G401 (cell line): ENCODE measurements around the gene KLHL9. TPM values are rescaled to one million over a fixed set of nuclear protein-coding genes. Genes with fewer than 3 reads are reported as not detected.
"Not testable (repeated sequence)": the region's sequence is repeated elsewhere in the genome, so short reads cannot be mapped to it uniquely, and the experiment has no call there.

Experiments
- DNase-seq: peaks from one replicate; pipeline ENCODE4 v3.0.0-alpha.2; 2015; ENCODE audit warnings: low spot score
- in situ Hi-C: cut with HindIII; loops from 2 replicates; pipeline ENCODE4 v1.10.0; 2016; ENCODE audit warnings: low sequenced_read_pairs, mixed read lengths
- total RNA-seq: library from RNA; depleted of rRNA; stranded (reverse); fragments of >200 nt; shearing (Covaris generic); gene quantifications from 2 replicates; pipeline ENCODE4 v1.2.3, GENCODE V29; 2014; rRNA removed

KLHL9 gene, protein sequence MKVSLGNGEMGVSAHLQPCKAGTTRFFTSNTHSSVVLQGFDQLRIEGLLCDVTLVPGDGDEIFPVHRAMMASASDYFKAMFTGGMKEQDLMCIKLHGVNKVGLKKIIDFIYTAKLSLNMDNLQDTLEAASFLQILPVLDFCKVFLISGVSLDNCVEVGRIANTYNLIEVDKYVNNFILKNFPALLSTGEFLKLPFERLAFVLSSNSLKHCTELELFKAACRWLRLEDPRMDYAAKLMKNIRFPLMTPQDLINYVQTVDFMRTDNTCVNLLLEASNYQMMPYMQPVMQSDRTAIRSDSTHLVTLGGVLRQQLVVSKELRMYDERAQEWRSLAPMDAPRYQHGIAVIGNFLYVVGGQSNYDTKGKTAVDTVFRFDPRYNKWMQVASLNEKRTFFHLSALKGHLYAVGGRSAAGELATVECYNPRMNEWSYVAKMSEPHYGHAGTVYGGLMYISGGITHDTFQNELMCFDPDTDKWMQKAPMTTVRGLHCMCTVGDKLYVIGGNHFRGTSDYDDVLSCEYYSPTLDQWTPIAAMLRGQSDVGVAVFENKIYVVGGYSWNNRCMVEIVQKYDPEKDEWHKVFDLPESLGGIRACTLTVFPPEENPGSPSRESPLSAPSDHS
- total RNA-seq, result 5.0 and 6.7 TPM in 2 replicates

DNA sequence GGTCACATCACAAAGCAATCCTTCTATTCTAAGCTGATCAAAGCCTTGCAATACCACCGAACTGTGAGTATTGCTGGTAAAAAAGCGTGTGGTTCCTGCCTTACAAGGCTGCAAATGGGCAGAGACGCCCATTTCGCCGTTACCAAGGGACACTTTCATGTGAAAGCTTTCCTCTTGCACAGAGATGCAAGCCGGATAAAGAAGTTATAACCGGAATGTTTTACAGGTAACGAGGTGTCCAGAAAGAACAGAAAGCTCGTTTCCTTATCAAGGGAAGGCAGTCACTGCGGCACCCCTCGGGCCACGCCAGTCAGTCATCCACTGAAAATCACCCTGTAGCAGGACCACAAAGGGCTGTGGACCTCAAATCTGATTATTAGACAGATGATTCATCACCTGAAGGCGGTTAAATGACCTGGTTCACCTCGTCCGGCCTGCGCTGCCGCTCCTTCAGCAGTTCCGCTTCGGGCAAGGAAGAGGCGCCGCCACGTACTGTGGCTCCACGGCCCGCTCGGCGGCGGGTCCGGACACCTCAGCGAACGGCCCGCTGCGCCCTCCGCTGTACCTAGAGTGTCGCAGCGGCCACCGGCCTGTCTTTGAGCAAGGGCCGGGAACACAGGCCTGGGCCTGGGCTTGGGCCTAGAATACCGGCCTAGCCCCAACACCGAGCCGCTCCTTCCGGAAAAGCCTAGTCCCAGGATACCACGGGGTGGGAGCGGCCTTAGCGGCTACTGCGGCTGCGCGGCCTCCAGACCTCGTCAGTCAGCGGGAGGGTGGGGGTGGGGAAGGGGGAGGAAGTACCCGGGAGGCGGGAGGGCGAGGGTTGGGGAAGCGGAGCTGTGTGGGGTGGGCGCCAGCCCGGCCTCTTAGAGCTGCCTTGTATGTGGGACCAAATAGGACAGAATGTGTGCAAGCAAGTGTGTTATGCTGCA is at the start of gene KLHL9:
TSS of gene KLHL9 (minus strand) at position 704 of the 932 bp plus-strand sequence. CDS start at position 159, 545 bp downstream.
- in situ Hi-C loops, result no loop called here
- DNase-seq, result peak; percentile 93

DNA sequence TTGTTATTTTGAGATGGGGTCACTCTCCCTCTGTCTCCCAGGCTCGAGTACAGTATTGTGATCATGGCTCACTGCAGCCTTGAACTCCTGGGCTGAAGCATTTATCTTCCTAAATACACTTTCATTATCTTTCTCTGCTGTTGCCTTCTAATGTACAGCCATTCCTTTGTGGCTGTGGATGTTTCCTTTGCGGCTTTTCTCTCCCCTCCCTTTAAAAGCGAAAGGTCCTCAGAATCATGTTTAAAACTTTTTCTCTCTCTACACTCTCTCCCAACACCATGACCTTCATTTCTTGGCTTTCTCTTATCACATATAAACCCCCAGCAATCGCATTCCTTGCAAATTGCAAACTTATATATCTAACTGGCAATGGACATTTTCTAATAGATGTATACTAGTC is 48.4 kb upstream of the KLHL9 start:
- DNase-seq, result no peak
- in situ Hi-C loops, result no loop called here

DNA sequence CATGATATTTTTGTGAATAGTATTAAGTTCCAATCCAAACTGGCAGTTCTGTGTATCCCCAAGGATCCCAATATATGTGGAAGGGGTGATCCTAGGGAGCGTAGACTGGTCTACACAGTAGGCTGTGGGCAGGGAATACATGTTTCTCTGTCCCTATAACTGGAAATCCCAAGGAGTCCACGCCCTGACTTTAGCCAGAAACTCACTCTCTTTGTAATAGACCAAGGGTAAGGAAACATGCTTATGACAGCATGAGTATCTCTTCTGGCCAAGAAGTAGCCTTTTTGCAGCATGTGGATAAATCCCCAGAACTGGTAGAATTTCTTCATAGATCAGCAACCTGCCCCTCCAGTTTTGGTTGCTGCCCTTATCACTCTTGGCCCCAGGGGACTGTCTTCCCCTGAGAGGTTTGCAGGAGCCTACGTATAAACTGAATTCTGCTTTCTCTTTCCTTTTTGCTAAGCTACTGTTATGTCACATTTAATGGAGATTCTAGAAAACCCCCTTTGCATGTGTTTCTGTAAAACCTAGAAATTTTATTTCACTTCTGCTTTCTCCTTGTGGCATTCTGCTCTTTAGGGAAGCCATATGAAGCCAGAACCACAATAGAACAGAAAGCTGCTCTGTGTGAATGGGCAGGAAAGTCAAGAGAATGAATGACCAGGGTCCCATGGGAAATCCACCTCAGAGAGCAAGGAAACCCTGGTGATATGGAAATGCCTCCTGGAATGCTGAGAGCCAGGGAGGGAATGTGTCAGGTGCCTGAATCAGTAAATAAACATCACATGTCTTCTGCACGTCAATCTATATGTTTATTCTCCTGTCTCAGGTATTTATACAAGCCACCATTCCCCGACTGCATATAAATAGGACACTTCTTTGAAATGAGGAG is 46.5 kb upstream of the KLHL9 start:
- DNase-seq, result no peak
- in situ Hi-C loops, result no loop called here

DNA sequence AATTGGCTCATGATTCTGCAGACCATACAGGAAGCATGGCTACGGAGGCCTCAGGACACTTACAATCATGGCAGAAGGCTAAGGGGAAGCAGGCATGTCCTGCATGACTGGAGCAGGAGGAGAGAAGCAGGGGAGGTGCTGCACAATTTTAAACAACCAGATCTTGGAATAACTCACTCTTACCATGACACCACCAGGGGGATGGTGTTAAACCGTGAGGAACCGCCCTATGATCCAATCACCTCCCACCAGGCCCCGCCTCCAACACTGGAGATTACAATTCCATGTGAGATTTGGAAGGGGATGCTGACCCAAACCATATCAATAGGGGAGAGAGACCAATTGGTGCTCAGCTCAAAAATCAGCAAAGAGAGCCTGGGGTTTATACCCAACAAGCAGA is 36.3 kb upstream of the KLHL9 start:
- DNase-seq, in situ Hi-C loops: not testable (repeated sequence)

DNA sequence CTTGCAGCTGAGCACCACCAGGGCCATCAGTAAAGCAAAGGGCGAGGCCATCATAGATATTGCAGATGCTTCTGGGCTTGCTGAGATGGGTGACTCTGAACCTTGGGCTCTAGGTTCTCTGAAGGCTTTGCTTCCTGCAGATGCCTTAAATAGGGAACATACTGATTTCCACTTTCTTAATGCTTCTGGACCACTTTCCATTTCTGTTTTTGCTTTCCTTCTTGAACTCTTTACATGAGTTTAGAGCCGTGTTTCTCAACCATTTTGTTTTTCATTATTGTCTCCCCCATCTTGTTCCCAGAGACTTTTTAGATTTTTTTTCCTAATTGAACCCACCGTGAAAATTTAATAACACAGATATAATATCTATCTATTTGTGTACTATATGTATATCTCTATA is 32.8 kb upstream of the KLHL9 start, which contains the start of gene IFNA13:
TSS of gene IFNA13 (minus strand) at position 101 of the 400 bp plus-strand sequence. CDS start at position 54, 47 bp downstream.
- DNase-seq, result no peak
- in situ Hi-C loops, result no loop called here

DNA sequence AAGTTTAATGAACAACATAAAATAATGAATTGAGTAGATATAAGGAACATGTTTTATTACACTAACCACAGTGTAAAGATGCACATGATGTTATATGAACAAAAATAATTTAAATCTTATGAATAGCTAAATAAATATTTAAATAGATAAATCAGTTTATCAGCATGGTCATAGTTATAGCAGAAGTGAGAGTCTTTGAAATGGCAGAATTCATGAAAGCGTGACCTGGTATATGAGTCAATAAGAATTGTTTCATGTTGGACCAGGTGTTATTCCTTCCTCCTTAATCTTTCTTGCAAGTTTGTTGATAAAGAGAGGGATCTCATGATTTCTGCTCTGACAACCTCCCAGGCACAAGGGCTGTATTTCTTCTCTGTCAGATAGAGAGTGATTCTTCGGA is 32.0 kb upstream of the KLHL9 start:
- DNase-seq, in situ Hi-C loops: not testable (repeated sequence)

DNA sequence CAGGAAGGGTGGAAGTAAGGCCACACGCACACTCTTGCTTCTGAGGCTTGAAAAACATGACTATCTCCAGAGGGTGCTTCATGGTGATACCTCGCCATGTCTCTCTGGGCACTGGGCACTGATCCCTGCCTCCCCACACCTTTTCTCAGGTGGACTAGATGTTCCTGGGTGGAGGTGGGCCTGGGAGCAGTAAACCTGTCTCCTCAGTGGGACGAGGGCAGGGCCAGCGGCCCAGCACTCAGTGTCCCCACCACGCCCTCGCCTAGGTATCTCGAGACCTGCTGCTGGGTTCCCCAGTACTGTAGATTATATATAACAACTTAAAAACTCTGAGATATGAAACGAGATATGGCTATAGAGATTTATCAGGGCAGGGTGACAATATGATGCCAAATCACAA is 27.1 kb upstream of the KLHL9 start:
- no peak for DNase-seq
- in situ Hi-C loops, result no loop called here

DNA sequence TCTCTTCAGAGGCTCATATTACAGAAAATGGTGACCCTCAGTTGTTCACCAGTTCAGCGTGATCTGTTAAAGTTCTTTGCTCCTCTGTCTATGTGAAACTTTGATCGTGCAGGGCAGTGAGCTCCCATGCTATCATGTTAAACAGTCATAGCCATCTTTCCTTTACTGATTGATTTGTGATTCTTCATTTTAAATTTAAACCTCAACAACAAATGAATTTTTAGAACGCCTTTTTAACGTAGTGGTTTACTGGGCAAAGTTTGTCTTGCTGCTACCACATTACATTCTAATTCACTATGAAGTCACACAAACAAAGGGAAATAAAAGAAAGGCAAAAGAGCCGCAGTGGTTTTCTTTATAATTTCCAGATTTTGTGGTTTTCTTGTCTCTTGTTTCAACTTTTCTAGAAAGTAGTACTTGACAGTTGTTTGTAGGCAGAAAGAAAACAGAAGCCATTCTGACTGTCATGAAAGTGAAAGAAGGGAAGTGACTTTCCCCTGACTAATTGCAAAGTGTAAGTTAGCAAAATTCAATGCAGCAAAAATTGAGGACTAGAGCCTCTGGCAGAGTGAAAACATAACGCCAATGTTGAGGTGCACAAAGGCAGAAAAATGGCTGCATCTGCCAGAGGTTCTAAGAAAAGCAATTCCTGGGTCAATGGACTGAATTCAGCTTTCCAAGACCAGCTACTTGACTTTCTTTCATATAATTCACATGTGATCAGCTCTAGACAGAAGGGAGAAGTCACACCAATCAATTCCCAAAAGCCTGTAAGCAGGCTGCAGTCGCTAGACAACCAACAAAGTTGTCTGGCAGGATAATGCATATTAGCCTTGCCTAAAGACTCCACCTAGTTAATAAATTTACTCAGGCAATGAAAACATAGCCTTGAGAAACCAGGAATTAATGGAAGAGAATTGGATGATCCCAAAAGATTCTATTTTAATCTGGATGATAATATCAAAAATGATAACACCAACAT is 22.6 kb upstream of the KLHL9 start:
- no peak for DNase-seq
- in situ Hi-C loops, result no loop called here

DNA sequence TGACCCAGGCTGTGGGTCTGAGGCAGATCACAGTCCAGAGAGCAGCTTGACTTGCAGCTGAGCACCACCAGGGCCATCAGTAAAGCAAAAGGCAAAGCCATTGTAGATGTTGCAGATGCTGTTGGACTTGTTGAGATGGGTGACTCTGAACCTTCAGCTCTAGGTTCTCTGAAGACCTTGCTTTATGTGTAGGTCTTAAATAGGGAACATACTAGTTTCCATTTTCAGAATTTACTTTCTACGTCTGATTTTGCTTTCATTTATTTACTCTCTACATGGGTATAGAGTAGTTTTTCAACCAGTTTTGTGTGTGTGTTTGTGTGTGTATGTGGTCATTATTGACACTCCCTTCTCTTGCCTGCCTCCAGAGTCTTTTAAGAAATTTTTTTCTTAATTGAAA is 15.6 kb upstream of the KLHL9 start, which contains the start of gene IFNA6:
TSS of gene IFNA6 (minus strand) at position 101 of the 400 bp plus-strand sequence. CDS start at position 101, 0 bp downstream.
- DNase-seq, result no peak
- in situ Hi-C loops, result no loop called here

DNA sequence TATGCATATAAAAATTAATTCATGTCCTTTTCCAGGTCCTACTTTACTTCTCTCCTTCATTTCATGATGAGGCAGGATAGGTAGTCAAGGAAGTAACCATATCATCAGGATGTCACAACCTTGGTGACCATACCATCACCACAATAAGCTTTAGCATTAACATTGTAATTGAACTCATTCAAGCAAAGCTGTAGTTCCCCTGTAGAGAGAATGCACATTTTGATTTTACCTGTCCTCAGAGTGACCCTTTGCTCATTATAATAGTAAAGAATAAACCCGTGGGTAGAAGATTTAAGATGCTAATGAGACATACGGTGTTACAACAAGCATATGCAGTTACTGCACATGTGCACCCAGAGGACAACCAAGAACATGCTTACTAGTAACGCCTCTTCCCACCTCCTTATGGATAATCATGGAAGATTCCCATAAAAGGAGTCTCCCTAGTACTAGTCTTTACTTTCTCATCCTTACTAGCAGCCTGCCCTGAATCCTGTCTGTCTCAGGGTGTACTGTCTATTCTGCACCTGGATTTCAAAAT is 13.3 kb upstream of the KLHL9 start:
- no peak for DNase-seq
- in situ Hi-C loops, result no loop called here

DNA sequence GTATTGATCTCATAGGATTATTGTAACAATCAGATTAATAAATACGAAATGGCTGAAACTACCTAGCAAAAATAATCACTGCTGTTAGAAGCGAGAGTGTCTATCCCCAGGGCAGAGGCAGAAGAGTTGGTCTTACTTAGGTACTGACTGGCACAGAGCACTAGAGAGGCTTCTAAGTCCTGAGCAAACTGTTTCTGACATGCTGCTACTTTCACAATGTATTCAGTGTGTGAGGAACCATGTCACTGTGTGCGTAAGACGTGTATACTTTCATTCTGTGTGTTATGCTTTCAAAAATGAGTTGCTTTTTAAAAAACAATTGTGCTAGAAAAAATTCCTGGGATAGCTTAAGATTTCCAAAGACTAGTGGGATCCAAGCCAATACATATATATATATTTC is 5.5 kb upstream of the KLHL9 start:
- in situ Hi-C loops, result no loop called here
- no peak for DNase-seq

DNA sequence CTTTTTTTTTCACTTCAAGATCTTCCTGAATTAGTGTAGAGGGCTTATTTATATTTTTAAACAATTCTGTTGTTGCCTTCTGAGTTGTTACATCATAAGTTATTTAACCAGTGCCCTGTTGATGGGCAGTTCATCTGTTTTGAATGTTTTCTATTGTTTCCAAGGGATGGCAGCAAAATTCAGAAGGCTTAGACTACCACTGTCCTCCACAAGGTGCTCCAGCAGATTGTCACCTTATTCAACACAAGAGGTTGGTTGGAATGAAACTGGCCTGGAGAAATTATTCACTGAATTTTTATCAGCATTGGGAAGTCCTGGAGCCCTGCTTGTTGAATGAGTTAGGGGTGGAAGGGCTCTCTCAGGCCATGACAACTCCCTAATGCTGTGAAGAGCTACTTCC is 1.3 kb upstream of the KLHL9 start:
- in situ Hi-C loops, result no loop called here
- peak; percentile 49 for DNase-seq

DNA sequence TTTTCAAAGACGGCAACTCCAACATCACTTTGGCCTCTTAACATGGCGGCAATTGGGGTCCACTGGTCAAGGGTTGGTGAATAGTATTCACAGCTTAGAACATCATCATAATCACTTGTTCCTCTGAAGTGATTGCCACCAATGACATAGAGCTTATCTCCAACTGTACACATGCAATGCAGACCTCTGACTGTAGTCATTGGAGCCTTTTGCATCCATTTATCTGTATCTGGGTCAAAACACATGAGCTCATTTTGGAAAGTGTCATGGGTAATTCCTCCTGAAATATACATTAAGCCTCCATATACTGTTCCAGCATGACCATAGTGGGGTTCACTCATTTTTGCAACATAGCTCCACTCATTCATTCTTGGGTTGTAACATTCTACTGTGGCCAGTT is 2.0 kb downstream of the KLHL9 start:
- in situ Hi-C loops, result no loop called here

DNA sequence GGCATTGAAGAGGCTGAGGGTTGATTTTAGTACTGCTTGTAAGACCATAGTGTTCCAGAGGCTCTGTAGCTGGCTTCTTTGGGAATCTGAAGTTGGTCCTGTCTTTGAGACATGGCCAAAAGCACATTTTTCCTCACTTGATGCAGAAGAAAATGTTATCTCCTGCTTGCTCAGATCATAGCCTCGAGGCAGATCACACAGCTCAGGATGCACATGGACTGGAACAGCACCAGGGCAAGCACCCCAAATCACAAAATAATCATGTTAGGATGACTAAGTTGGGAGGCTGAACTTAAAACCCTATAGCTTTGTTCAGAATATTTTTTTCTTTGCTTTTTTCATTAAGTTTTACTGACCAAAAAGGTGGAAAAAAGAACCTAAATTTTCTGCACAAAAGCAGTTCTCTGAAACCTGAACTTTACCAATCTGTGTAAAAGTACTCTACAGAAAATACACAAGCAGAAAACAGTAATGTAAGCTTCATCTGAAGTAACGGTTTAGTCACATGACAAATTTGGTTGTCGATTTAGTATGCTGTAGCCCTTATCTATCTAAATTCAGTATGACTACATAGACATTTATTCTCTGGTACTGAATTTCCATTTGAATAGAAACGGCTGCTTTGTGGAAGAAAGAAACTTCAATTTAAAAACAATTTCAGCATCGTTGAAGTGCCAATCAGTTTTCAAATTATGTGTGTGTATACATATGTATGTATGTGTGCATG is 3.4 kb downstream of the KLHL9 start:
- DNase-seq, result no peak
- in situ Hi-C loops, result no loop called here

More for the DNA sequence above, 2.0 kb downstream of the KLHL9 start:
- DNase-seq, result no peak

DNA sequence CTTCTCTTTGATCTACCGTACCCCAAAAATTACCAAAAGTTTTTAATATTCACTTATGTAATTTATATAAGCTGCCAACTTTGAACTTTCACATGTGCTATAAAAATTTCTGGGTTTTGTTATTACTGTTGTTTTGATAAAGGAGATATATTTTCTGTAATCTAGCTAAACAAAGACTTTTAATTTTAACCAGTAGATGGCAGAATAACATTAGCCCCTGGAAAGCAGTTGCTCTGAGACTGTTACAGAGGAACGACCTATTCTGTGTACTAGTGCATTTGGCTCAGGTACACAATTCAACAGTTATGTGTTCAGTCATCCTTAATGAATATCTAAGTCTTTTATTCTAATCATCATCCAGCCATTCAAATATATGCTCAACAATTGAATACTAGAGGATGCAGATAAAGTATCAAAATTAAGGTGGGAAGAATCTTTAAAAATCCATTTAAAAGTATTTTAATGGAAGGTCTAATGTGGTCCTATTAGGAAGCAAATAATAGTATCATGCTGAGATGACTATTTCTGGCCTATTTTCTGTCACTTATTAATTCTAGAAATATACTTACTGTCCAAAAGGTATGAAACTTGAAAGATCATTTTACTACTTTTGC is 8.6 kb downstream of the KLHL9 start:
- in situ Hi-C loops, result no loop called here
- peak; percentile 82 for DNase-seq

DNA sequence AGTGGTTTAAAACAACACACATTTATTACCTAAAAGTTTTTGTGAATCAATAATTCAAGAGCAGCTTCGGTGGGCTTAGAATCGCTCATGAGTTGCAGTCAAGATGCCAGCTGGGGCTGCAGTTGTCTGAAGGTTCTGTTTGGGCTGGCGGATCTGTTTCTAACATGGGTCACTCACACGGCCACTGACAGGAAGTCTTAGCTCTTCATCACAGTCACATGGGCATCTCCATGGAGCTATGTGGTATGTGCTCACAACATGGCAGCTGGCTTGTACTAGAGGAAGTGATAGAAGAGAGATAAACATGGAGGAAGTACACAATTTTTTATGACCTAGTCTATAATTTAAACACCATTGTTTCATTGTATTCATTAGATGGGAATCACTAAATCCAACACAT is 11.2 kb downstream of the KLHL9 start:
- no peak for DNase-seq
- in situ Hi-C loops, result no loop called here
